B cell (primary cell): Measurements from ENCODE around the gene HIBADH. TPM values are rescaled to one million over a fixed set of nuclear protein-coding genes. Genes with fewer than 3 reads are reported as not detected.

ENCODE experiments used
- ATAC-seq: fragments of 200-7000 bp; cut with Tn5 transposase; one replicate; pipeline ENCODE4 v1.10.0; 2021; ENCODE audit warnings: low read depth, mild to moderate bottlenecking, moderate number of reproducible peaks, moderate library complexity
- CTCF ChIA-PET: fragments of 350-600 bp; sonication (Branson Sonifier 250); formaldehyde crosslinking; loops from one replicate; lab custom pipeline; 2021; ENCODE audit warnings: antibody characterized with exemption, inconsistent platforms; lab: Charles Lee
- POLR2A ChIA-PET: fragments of 350-600 bp; sonication (Branson Sonifier 250); formaldehyde crosslinking; loops from one replicate; lab custom pipeline; 2021; ENCODE audit warnings: antibody characterized with exemption; lab: Charles Lee
- DNase-seq: peaks from one replicate; pipeline ENCODE4 v3.0.0; 2013
- H2AFZ ChIP-seq: 2 replicates; pipeline ENCODE4 v1.6.1; 2012; ENCODE audit warnings: mild to moderate bottlenecking, low read depth, low read length; ENCODE audit not compliant: insufficient read depth, poor library complexity, severe bottlenecking
- H3K27ac ChIP-seq, 2 donors: 1 replicate in 1 of 2; 2 replicates in 1 of 2; pipeline ENCODE4 v1.5.1; 2012 to 2013; ENCODE audit warnings: low read length in 2 of 2, mild to moderate bottlenecking in 2 of 2, moderate library complexity in 1 of 2
- H3K27me3 ChIP-seq, 4 experiments: fragments of 200-600 bp in 1 of 4; sonication (generic) in 1 of 4; replicated peaks in 1 of 4; 1 replicate in 2 of 4; 2 replicates in 2 of 4; pipeline versions ENCODE4 v1.6.1 to v1.7.0; 2013 to 2016; ENCODE audit warnings: low read length in 3 of 4, mild to moderate bottlenecking in 2 of 4, mixed read lengths in 1 of 4, moderate library complexity in 1 of 4; ENCODE audit not compliant: insufficient read depth in 4 of 4, control insufficient read depth in 3 of 4; ENCODE audit errors: control extremely low read depth in 1 of 4
- H3K36me3 ChIP-seq, 2 experiments: replicated peaks in 1 of 2; 1 replicate in 1 of 2; 2 replicates in 1 of 2; pipeline versions ENCODE4 v1.6.1 to v1.7.1; 2013; ENCODE audit warnings: low read length in 1 of 2; ENCODE audit not compliant: insufficient read depth in 2 of 2, control insufficient read depth in 1 of 2; ENCODE audit errors: control extremely low read depth in 1 of 2, extremely low read depth in 1 of 2
- H3K4me1 ChIP-seq, 2 donors: fragments of 200-600 bp in 1 of 2; sonication (generic) in 1 of 2; 1 replicate in 1 of 2; 2 replicates in 1 of 2; pipeline versions ENCODE4 v1.5.1 to v1.6.1; 2013 to 2017; ENCODE audit warnings: low read length in 2 of 2; ENCODE audit not compliant: control insufficient read depth in 2 of 2, insufficient read depth in 2 of 2
- H3K4me2 ChIP-seq: replicated peaks from 2 replicates; pipeline ENCODE3; 2012; ENCODE audit warnings: mild to moderate bottlenecking, low read depth, low read length; ENCODE audit not compliant: poor library complexity, severe bottlenecking
- H3K4me3 ChIP-seq, 5 experiments: fragments of 200-600 bp in 1 of 5; sonication (generic) in 1 of 5; 1 replicate in 3 of 5; 2 replicates in 2 of 5; pipeline versions ENCODE4 v1.5.1 to v1.7.0; 2011 to 2016; ENCODE audit warnings: low read length in 4 of 5, mild to moderate bottlenecking in 4 of 5, low read depth in 2 of 5, control low read depth in 1 of 5, moderate library complexity in 1 of 5; ENCODE audit not compliant: insufficient read depth in 1 of 5; ENCODE audit errors: control extremely low read depth in 1 of 5, extremely low read depth in 1 of 5
- H3K79me2 ChIP-seq: fragments of 200-600 bp; sonication (generic); one replicate; pipeline ENCODE4 v1.6.0; 2016; ENCODE audit warnings: low read length; ENCODE audit not compliant: control insufficient read depth, insufficient read depth
- H3K9ac ChIP-seq: fragments of 200-600 bp; sonication (generic); 2 replicates; pipeline ENCODE4 v1.6.1; 2017; ENCODE audit warnings: mild to moderate bottlenecking, low read length, moderate library complexity
- H3K9me3 ChIP-seq, 3 donors: one replicate each; pipeline versions ENCODE4 v1.6.1 to v1.7.1; 2013; ENCODE audit warnings: low read length in 2 of 3; ENCODE audit not compliant: control insufficient read depth in 2 of 3, insufficient read depth in 1 of 3; ENCODE audit errors: control extremely low read depth in 1 of 3
- H4K20me1 ChIP-seq: 2 replicates; pipeline ENCODE4 v1.6.0; 2012; ENCODE audit warnings: mild to moderate bottlenecking, low read length; ENCODE audit not compliant: insufficient read depth, control insufficient read depth, poor library complexity, severe bottlenecking
- H3K27ac Mint-ChIP-seq: one replicate; pipeline ENCODE4 v1.8.0; 2021; ENCODE audit warnings: mixed read lengths
- H3K27me3 Mint-ChIP-seq: one replicate; pipeline ENCODE4 v1.8.0; 2021; ENCODE audit warnings: mixed read lengths
- H3K4me1 Mint-ChIP-seq: one replicate; pipeline ENCODE4 v1.8.0; 2021; ENCODE audit warnings: mixed read lengths
- H3K4me3 Mint-ChIP-seq: one replicate; pipeline ENCODE4 v1.8.0; 2021; ENCODE audit warnings: mixed read lengths
- H3K9me3 Mint-ChIP-seq: one replicate; pipeline ENCODE4 v1.8.0; 2022; ENCODE audit warnings: mixed read lengths; ENCODE audit not compliant: insufficient read depth
- EZH2 ChIP-seq: IDR thresholded peaks from 2 replicates; pipeline ENCODE4 v1.6.1; 2012; ENCODE audit warnings: borderline replicate concordance, low read depth, mild to moderate bottlenecking, moderate library complexity, low read length; ENCODE audit not compliant: insufficient read depth, poor library complexity, severe bottlenecking
- WGBS: methylation state at CpG from one replicate; pipeline ENCODE4 v1.1.5; 2013; ENCODE audit warnings: missing lambda C conversion rate; ENCODE audit not compliant: insufficient coverage; 5-methylcytosine and 5-hydroxymethylcytosine counted together
- intact Hi-C: fragments of 100-400 bp; cut with micrococcal nuclease; formaldehyde crosslinking; loops from one replicate; pipeline ENCODE4 v1.10.0; 2022
- polyA plus RNA-seq: library from polyadenylated mRNA; depleted of rRNA; stranded (reverse); fragments of >200 nt; gene quantifications from 2 replicates; pipeline ENCODE4 v1.2.3, GENCODE V29; 2012
- total RNA-seq, 2 donors: library from RNA; stranded (reverse); fragments of 120-200 nt in 1 of 2; gene quantifications; 1 replicate in 1 of 2; 2 replicates in 1 of 2; pipeline versions ENCODE4 v1.2.3 to v1.2.4, GENCODE V29; 2013 to 2022
- TF ChIP-seq, protein P1 (sequence below): fragments of 200-600 bp; IDR thresholded peaks from one replicate; pipeline ENCODE4 v1.8.0; 2022; ENCODE audit warnings: antibody characterized with exemption, mild to moderate bottlenecking

The HIBADH gene
- total and polyA plus RNA-seq, 2 donors (not counting 1 experiment from before 2014, with no cell fraction given), result 6.9 to 14.1 TPM

DNA sequence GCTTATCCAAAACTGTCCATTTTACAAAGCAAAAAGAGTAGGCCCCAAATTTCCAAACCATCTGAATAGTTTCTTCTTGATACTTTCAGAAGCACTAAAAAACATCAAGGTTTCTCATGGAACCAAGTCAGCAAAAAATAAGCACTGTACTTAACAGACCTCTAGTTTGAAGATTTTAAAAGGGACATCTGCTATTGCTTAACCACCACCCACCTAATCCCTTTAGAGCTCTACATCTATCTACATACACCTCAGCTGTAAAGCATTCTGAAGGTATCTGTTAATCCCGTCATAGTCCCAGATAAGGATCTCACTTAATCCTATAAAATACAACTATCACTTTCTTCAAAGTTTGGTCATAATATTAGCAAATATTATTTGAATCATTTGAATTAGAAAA is 72.3 kb downstream of the HIBADH start:
- Histone ChIP-seq H3K27ac (no peak overlapping the region), H3K9me3 (no peaks in the 10 kb centered on the region), H3K4me2 (no peak overlapping the region), H3K9ac (no peak overlapping the region), H3K4me3 (no peak overlapping the region), H3K36me3 (no peaks in the 10 kb centered on the region), H3K79me2 (no peaks in the 10 kb centered on the region), H3K4me1 (peaks cover 12 to 15% of the 10 kb centered on the region in 2 donors), H3K27me3 (peaks cover 0 to 3% (median 1%) of the 10 kb centered on the region in 4 experiments), H2AFZ (no peak overlapping the region), H4K20me1 (peaks cover 12% of the 10 kb centered on the region)
- ChIA-PET CTCF (interaction anchor here (0.6 kb wide), 1 partner anchor 14 kb away, joined by 4 read pairs; no protein-coding TSS in a partner anchor), POLR2A (no interaction called here)
- no peak for DNase-seq
- H3K4me3 Mint-ChIP-seq, result no peak overlapping the region
- no peak overlapping the region for H3K27ac Mint-ChIP-seq
- ATAC-seq, result no peak
- peaks cover 20% of the 10 kb centered on the region for H3K4me1 Mint-ChIP-seq
- no CpG with 5 or more reads among the region's 1 CpG for whole genome bisulfite sequencing
- intact Hi-C loops, result no loop called here
- peaks cover 18% of the 10 kb centered on the region for H3K27me3 Mint-ChIP-seq
- H3K9me3 Mint-ChIP-seq, result no peaks in the 10 kb centered on the region
- TF ChIP-seq, protein P1, sequence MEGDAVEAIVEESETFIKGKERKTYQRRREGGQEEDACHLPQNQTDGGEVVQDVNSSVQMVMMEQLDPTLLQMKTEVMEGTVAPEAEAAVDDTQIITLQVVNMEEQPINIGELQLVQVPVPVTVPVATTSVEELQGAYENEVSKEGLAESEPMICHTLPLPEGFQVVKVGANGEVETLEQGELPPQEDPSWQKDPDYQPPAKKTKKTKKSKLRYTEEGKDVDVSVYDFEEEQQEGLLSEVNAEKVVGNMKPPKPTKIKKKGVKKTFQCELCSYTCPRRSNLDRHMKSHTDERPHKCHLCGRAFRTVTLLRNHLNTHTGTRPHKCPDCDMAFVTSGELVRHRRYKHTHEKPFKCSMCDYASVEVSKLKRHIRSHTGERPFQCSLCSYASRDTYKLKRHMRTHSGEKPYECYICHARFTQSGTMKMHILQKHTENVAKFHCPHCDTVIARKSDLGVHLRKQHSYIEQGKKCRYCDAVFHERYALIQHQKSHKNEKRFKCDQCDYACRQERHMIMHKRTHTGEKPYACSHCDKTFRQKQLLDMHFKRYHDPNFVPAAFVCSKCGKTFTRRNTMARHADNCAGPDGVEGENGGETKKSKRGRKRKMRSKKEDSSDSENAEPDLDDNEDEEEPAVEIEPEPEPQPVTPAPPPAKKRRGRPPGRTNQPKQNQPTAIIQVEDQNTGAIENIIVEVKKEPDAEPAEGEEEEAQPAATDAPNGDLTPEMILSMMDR, result no peak
- TF ChIP-seq EZH2, result no peak

DNA sequence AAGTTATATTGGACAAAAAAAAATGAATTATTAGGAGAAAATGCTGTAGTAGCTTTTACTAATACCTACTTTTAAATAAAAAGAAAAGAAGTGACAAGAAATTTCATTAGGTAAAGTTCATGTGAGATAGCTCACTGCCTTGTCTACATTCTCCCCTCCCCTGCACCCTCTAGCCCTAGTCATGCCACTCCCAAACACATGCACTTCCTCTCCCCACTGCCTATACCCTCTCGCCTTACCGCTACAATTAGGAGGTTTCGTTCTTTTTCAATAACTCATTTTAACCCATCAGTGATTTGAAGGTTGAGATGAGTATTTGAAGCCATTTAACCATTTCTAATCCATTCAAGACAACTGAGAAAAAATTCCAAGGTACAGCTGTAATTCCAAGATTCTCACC is 75.3 kb downstream of the HIBADH start:
- WGBS, result no CpG with 5 or more reads among the region's 3 CpGs
- ATAC-seq (peak; percentile 48), DNase-seq (peak; percentile 9)
- H4K20me1 ChIP-seq, result peaks cover 12% of the 10 kb centered on the region
- peaks cover 12 to 15% of the 10 kb centered on the region in 2 donors for H3K4me1 ChIP-seq
- H3K36me3 ChIP-seq, result no peaks in the 10 kb centered on the region
- H2AFZ ChIP-seq, result no peak overlapping the region
- POLR2A ChIA-PET, result no interaction called here
- no peaks in the 10 kb centered on the region for H3K79me2 ChIP-seq
- TF ChIP-seq, protein P1, result no peak
- TF ChIP-seq EZH2, result no peak
- peaks cover 0 to 3% (median 1%) of the 10 kb centered on the region in 4 experiments for H3K27me3 ChIP-seq
- no peak overlapping the region for H3K27ac Mint-ChIP-seq
- peak overlapping the region; percentile 54 for H3K4me2 ChIP-seq
- no peak overlapping the region for H3K9ac ChIP-seq
- no peak overlapping the region for H3K4me3 ChIP-seq
- H3K9me3 ChIP-seq, result no peaks in the 10 kb centered on the region
- H3K27ac ChIP-seq, result no peak overlapping the region
- peak overlapping the region; percentile 67 for H3K4me3 Mint-ChIP-seq
- H3K4me1 Mint-ChIP-seq, result peaks cover 20% of the 10 kb centered on the region
- H3K27me3 Mint-ChIP-seq, result peaks cover 18% of the 10 kb centered on the region
- intact Hi-C loops, result no loop called here
- CTCF ChIA-PET, result interaction anchor here (1.4 to 2.4 kb wide), 2 partner anchors 10 to 391 kb away, joined by 5 to 12 read pairs; no protein-coding TSS in a partner anchor
- H3K9me3 Mint-ChIP-seq, result no peaks in the 10 kb centered on the region
